ENCODE results near the gene NDUFA11. TPM values are rescaled to one million over a fixed set of nuclear protein-coding genes. Genes with fewer than 3 reads are reported as not detected.
A peak's percentile ranks its signal among the peaks of the same experiment; 100 is the strongest.

Gene NDUFA11
- total and polyA plus RNA-seq, 2 of the 13 experiments (the other 11 are each of a cell fraction or from before 2014, with no cell fraction given) = 286 to 378 TPM

DNA sequence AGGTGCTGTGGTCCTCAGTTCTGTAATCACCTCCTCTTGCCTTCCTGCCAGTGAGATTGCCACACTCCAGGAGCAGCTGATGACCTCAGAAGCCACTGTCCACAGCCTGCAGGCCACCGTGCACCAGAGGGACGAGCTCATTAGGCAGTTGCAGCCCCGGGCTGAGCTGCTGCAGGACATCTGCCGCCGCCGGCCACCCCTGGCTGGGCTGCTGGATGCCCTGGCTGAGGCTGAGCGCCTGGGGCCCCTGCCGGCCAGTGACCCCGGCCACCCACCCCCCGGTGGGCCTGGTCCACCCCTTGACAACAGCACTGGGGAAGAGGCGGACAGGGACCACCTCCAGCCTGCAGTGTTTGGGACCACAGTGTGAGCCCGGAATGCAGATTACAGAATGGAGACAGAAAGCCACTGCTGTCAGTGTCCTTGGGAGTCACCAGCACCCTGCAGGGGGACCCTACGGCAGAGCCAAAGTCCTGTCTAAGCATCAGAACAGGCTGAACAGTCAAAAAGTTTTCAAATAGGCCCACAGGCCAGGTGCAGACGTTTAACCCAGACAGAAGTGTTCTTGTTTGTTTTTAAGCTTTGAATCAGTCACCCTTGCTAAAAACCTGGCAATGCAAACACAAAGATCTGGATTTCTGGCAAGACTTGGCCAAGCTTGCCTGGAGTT is 5.3 kb upstream of the NDUFA11 start (continued):
- TF ChIP-seq, protein P1, sequence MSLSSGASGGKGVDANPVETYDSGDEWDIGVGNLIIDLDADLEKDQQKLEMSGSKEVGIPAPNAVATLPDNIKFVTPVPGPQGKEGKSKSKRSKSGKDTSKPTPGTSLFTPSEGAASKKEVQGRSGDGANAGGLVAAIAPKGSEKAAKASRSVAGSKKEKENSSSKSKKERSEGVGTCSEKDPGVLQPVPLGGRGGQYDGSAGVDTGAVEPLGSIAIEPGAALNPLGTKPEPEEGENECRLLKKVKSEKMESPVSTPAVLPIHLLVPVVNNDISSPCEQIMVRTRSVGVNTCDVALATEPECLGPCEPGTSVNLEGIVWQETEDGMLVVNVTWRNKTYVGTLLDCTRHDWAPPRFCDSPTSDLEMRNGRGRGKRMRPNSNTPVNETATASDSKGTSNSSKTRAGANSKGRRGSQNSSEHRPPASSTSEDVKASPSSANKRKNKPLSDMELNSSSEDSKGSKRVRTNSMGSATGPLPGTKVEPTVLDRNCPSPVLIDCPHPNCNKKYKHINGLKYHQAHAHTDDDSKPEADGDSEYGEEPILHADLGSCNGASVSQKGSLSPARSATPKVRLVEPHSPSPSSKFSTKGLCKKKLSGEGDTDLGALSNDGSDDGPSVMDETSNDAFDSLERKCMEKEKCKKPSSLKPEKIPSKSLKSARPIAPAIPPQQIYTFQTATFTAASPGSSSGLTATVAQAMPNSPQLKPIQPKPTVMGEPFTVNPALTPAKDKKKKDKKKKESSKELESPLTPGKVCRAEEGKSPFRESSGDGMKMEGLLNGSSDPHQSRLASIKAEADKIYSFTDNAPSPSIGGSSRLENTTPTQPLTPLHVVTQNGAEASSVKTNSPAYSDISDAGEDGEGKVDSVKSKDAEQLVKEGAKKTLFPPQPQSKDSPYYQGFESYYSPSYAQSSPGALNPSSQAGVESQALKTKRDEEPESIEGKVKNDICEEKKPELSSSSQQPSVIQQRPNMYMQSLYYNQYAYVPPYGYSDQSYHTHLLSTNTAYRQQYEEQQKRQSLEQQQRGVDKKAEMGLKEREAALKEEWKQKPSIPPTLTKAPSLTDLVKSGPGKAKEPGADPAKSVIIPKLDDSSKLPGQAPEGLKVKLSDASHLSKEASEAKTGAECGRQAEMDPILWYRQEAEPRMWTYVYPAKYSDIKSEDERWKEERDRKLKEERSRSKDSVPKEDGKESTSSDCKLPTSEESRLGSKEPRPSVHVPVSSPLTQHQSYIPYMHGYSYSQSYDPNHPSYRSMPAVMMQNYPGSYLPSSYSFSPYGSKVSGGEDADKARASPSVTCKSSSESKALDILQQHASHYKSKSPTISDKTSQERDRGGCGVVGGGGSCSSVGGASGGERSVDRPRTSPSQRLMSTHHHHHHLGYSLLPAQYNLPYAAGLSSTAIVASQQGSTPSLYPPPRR (CRISPR knock-in tag; IDR thresholded peaks at IDR 0.05; ENCODE audit: borderline replicate concordance) = peak; percentile 66
- TF ChIP-seq, protein P2, sequence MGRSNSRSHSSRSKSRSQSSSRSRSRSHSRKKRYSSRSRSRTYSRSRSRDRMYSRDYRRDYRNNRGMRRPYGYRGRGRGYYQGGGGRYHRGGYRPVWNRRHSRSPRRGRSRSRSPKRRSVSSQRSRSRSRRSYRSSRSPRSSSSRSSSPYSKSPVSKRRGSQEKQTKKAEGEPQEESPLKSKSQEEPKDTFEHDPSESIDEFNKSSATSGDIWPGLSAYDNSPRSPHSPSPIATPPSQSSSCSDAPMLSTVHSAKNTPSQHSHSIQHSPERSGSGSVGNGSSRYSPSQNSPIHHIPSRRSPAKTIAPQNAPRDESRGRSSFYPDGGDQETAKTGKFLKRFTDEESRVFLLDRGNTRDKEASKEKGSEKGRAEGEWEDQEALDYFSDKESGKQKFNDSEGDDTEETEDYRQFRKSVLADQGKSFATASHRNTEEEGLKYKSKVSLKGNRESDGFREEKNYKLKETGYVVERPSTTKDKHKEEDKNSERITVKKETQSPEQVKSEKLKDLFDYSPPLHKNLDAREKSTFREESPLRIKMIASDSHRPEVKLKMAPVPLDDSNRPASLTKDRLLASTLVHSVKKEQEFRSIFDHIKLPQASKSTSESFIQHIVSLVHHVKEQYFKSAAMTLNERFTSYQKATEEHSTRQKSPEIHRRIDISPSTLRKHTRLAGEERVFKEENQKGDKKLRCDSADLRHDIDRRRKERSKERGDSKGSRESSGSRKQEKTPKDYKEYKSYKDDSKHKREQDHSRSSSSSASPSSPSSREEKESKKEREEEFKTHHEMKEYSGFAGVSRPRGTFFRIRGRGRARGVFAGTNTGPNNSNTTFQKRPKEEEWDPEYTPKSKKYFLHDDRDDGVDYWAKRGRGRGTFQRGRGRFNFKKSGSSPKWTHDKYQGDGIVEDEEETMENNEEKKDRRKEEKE (IDR thresholded peaks at IDR 0.05) = no peak
- TF ChIP-seq DMAP1 (CRISPR knock-in tag; IDR thresholded peaks at IDR 0.05) = no peak
- no peak for TF ChIP-seq BRD4 (CRISPR knock-in tag; IDR thresholded peaks at IDR 0.05)
- TF ChIP-seq MZF1 (CRISPR knock-in tag; IDR thresholded peaks at IDR 0.05; ENCODE audit: borderline replicate concordance) = no peak
- TF ChIP-seq PHB2 (IDR thresholded peaks at IDR 0.05; ENCODE audit: partially characterized antibody) = no peak
- TF ChIP-seq, protein P3, sequence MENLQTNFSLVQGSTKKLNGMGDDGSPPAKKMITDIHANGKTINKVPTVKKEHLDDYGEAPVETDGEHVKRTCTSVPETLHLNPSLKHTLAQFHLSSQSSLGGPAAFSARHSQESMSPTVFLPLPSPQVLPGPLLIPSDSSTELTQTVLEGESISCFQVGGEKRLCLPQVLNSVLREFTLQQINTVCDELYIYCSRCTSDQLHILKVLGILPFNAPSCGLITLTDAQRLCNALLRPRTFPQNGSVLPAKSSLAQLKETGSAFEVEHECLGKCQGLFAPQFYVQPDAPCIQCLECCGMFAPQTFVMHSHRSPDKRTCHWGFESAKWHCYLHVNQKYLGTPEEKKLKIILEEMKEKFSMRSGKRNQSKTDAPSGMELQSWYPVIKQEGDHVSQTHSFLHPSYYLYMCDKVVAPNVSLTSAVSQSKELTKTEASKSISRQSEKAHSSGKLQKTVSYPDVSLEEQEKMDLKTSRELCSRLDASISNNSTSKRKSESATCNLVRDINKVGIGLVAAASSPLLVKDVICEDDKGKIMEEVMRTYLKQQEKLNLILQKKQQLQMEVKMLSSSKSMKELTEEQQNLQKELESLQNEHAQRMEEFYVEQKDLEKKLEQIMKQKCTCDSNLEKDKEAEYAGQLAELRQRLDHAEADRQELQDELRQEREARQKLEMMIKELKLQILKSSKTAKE (CRISPR knock-in tag; IDR thresholded peaks at IDR 0.05; ENCODE audit: borderline replicate concordance) = peak; percentile 25; the same call in 1 of the 2 replicates
- TF ChIP-seq, protein P4, sequence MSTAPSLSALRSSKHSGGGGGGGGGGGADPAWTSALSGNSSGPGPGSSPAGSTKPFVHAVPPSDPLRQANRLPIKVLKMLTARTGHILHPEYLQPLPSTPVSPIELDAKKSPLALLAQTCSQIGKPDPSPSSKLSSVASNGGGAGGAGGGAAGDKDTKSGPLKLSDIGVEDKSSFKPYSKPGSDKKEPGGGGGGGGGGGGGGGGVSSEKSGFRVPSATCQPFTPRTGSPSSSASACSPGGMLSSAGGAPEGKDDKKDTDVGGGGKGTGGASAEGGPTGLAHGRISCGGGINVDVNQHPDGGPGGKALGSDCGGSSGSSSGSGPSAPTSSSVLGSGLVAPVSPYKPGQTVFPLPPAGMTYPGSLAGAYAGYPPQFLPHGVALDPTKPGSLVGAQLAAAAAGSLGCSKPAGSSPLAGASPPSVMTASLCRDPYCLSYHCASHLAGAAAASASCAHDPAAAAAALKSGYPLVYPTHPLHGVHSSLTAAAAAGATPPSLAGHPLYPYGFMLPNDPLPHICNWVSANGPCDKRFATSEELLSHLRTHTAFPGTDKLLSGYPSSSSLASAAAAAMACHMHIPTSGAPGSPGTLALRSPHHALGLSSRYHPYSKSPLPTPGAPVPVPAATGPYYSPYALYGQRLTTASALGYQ (CRISPR knock-in tag; IDR thresholded peaks at IDR 0.05) = peak; percentile 58; the same call in 1 of the 2 replicates
- TF ChIP-seq, protein P5, sequence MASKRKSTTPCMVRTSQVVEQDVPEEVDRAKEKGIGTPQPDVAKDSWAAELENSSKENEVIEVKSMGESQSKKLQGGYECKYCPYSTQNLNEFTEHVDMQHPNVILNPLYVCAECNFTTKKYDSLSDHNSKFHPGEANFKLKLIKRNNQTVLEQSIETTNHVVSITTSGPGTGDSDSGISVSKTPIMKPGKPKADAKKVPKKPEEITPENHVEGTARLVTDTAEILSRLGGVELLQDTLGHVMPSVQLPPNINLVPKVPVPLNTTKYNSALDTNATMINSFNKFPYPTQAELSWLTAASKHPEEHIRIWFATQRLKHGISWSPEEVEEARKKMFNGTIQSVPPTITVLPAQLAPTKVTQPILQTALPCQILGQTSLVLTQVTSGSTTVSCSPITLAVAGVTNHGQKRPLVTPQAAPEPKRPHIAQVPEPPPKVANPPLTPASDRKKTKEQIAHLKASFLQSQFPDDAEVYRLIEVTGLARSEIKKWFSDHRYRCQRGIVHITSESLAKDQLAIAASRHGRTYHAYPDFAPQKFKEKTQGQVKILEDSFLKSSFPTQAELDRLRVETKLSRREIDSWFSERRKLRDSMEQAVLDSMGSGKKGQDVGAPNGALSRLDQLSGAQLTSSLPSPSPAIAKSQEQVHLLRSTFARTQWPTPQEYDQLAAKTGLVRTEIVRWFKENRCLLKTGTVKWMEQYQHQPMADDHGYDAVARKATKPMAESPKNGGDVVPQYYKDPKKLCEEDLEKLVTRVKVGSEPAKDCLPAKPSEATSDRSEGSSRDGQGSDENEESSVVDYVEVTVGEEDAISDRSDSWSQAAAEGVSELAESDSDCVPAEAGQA (IDR thresholded peaks at IDR 0.05; ENCODE audit: low read depth) = no peak
- TF ChIP-seq, protein P5 (CRISPR knock-in tag; IDR thresholded peaks at IDR 0.05; ENCODE audit: borderline replicate concordance) = no peak
